GM21360 (cell line): Measurements from ENCODE around the gene TSPAN10.
"Not testable (repeated sequence)": the region's sequence is repeated elsewhere in the genome, so short reads cannot be mapped to it uniquely, and the experiment has no call there.

Experiments
- ATAC-seq: cut with Tn5 transposase; IDR thresholded peaks from one replicate; pipeline ENCODE4 v1.9.1; 2021; ENCODE audit warnings: mild to moderate bottlenecking, moderate library complexity; ENCODE audit not compliant: unreplicated experiment

TSPAN10 gene

DNA sequence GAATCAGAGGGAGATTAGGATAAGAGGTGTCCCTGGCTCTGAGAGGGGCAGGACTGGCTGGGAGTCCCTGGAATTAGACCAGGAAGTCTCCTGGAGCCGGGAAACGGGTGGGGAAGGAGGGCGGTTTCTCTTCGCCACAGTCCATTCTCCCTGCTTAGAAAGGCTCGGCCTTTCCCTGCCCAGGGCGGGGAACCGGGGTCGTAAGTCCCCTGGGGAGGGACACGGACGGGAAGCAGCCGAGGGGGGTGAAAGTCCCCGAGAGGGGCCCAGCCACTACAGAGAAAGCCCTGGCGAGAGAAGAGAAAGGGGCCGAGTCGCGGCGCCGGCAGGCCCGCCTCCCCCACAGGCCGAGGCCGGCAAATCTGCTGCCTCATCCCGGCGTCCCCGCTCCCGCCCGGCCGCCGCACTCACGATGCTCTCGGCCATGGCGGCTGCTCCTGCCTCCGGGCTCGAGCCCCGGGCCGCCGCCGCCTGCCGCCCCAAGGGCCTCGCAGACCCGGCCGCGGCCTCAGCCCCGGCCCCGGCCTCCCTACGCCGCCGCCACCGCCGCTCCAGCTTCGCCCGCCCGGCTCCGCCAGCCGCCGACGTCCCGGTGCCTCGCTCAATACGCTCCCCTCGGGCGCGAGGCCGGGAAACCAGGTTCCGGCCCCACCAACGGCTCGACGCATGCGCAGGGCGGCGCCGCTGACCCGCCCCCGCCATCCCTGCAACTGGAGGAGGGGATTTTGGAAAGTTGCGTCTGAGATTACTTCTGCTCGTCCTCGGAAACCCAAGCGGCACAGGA, at the start of gene TSPAN10, which contains the start of gene NPLOC4:
TSS of gene TSPAN10 (plus strand) at position 692 of the 784 bp plus-strand sequence. CDS start 5,217 bp downstream, outside the sequence.
TSS of gene NPLOC4 (minus strand) at position 608 of the 784 bp plus-strand sequence. CDS start at position 426, 182 bp downstream.
- peak; percentile 88 for ATAC-seq

DNA sequence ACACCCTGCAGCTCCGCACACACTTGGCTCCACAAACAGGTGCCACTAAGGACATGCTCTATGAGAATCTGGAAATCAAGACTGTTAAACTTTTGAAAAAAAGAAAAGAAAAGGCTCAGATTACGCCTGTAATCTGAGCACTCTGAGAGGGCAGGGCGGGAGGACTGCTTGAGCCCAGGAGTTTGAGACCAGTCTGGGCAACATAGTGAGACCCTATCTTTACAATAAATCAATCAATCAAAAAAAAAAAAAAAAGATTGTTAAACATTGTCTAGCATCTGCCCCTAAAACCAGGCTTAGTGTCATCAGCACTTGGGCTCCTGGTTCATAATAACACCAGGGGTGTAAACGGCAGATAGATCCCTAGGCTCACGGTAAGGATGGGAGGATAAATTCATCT, 47.4 kb upstream of the TSPAN10 start:
- ATAC-seq, result no peak

DNA sequence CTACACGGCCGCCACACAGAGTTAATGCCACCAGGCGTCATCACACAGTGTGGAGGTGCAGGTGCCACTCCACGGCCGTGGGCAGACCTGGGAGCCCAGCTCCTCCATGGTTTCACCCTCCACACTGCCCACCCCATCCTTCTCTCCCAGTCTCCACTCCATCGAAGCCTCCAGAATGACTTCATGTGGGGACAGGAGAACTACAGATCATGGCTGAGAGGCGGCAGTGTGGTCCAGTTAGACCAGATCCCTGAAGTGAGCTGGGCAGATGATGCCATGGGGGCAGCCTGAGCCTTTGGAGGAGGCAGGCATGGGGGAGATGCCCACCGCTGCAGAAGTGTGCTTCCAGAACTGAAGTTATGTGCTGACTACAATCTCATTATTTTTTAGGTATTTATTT, 46.9 kb upstream of the TSPAN10 start:
- no peak for ATAC-seq

DNA sequence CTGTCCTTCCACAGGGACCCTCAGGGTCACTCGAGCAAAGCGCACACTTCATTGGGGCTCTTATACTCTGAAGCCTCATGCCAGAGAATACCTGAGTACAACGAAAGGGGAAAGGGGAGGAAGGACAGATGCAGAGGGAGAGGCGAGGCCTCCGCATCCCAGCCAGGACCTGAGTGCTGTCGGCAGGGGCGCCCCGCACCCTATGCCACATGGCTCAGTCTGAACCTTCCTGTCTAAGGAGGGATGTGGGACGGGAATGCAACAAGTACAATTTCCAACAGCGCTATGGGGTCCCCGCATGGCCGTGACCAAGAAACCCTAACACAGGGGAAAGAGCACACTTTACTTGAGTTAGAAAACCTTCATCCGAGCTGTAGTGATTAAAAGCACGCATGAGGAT, 45.0 kb upstream of the TSPAN10 start:
- no peak for ATAC-seq

DNA sequence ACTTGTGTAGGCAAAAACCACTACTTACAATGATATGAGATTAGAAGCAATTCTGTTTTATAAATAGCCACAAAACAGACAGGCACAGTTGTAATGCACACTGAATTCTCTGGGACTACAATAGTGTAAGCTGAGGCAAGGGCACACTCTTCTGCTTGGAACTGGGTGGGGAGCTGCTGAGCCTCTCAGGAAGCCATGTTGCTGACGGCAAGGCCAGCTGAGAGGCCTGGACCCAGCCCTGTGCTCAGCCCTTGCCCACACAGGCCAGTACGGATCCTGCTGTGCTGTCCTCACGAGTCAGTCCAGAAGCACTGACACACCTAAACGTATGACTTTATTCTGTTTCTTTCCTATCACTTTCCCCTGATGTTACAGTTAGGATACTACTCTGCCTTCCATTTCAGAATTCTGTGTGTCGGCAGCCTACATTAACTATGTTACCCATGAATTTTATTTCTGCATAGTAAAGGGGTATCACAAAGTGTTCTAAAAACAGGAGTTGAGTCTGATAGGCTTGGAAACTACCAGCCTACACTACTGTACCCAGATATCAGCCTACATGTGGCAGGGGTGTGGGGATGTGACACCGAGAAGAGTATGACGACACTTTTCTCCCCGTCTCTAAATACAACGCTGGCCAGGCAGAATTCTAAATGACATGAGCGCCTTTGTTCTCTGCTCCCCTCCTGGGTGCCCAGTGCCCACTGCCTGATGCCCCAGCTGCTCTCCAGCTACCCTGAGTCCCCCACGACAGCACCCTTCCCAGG, 43.7 kb upstream of the TSPAN10 start:
- no peak for ATAC-seq

DNA sequence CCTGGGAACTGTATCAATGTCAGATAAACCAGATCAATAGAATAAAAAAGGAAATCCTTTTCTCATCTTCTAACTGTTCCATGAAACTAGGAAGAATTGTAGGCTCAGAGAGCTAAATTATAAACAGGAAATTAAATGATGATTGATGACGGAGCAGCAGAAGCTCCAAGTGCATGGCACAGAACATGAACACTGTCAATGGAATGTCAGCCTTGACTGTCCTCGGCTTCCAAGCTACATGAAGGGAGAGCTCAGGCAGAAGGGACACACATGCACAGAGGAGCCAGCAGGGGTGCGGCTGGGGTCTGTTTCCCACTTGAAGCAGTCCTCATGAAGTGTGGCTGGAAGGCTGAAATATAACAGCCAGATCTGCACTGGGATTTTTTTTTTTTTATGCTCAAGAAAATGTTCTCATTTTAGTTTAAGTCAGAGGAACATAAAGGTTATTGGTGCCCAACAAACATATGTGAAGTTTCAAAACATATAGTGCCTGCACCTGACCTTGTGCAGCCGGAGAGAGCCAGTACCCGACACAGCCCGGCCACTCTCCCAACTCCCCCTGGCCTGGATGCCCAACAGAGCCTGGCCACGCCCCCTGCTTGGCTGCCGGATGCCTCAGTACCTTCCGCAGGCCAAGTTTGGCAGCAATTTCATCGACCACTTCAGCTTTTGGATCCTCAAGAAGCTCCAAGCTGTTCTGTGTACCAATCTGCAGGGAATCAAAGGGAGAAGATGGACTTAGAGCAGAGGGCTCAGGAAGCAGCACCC, 37.1 kb upstream of the TSPAN10 start:
- ATAC-seq, result no peak

DNA sequence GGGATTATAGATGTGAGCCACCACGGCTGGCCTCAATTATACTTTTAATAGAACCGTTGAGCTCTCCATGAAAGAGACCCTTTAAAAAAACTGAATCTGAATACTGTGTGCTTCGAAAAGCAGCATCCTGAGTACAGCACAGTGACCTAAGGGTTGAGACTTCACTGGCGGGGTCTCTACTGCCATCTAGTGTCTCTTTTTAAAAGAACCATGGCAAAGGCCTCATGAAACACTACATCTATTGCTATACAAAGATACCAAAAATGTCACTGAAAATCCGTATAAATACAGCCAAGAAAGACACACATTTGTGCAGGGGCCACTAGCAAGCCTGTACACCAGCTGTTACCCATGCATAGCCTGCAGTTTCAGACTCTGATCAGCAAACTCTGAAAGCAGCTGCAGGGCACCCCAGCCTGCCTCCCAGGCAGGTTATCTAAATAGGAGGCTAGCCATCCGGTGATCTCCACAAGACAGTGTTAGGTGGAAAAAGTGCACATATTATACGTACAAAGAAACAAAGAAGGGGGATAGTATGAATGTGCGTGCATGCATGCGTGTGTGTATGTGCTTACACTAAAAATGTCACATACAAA, 35.4 kb upstream of the TSPAN10 start:
- ATAC-seq, result no peak

DNA sequence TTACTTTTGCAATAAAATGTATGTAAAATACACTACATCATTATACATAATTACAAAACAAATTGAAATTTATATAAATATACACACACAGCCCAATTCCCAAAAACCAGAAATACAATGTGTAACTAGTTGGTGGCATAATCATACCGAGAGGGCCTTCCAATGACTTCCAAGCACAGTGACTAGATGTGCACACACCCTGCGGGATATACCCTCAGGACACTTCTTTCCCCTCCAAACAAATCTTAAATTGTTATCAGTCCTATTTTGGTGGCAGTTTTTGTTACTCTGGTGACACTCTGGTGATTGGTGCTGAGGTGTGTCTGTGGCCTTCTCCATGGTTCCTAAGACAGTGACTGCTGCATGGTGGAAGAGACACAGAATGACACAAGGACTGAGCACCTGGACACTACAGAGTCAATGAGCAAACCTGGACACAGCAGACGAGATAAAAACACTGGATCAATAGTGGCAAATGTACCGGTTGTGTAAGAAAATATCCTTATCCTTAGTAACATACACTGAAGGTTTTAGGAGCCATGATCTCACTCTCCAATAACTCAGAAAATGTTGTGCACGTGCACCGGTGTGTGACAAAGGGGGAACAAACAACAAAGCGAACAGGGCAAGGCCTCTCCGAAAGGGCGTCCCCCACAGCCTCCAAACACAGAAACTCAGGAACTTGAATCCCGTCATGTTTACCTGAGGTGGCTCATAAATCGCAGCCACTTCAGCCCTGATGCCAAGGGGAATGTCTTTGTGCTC, 33.0 kb upstream of the TSPAN10 start:
- no peak for ATAC-seq

DNA sequence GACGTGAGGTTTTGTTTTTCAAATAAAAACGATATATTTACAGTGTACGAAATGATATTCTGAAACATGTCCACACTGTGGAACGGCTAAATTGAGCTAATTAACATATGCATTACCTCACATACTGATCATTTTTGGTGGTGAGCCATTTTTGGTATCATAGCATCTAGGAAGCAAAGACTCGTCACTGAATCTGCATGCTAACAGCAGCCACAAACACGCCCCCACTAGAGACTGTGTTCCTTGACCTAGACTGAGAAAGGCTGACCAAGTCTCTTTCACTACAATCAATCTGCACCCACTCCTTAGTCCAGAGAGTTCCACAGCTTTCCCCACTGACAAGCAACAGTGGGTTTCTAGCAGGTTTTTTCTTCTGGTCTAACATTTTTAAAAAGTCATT, 29.6 kb upstream of the TSPAN10 start:
- no peak for ATAC-seq

DNA sequence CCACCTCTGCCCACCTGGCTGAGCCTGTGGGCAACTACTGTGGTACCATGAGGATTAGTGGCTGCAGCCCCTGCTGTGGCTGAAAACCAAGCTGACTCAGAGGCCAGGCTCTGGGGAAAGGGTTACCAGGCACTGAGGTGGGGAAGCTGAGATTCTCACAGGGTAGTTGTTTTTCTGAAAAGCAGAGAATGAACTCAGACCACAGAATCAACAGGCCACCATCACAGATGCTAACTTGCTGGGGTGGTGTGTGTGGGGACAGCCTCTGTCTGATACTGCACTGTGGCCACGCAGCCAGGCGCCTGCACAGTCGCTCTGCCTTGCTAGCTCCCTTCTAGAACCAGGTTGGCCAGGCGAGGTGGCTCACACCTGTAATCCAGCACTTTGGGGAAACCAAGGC, 28.9 kb upstream of the TSPAN10 start:
- no peak for ATAC-seq

DNA sequence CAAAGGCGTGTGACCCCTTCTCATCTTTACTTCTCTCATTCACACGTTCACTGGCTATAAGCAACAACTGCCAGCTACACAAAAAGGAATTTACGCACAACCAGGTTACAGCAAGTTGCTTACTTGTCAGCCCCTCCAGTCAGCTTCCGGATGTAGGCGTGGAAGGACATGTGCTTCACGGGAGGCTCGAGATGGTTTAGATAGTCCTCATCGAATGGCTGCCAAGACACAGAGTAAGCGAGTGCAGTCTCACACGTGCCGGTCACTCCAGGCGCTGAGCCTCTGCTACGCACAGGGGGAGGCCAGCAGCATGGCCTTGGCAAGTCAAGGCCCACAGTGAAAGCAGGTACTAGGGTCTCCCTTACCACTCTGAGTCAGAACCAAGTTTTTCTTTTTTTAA, 28.4 kb upstream of the TSPAN10 start:
- ATAC-seq, result no peak

DNA sequence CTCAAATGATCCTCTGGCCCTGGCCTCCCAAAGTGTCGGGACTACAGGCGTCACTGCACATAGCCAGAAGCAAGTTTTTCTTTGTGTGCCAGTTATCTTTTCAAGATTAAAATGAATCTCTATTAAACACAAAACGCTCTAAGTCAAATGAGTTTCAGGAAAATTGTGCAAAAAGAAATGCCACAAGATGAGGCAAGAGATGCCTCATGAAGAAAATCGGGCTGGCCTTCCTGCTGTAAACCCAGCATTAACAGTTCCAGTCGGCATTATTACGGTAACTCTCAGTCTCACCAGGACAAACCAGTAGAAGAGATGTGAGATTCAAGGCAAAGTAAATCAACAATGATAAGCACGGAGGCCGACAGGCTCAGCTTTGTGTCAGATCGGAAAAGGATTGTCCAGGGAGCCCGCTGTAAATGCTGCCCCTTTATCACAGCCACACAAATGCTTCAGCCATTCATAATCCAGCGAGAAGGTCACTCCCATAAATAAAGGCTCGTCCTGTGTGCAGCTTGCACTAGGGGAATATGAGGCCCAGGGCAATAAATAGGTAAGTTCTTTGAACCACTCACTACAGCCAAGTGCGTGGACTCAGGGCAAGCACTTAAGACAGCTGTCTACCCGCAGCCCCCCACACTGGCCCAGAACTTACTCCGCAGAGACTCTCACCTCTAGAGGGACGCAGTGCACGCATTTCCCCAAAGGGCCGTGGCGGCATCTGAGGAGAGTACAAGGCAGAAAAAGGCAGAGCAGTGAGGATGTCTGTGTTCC, 27.3 kb upstream of the TSPAN10 start:
- no peak for ATAC-seq

DNA sequence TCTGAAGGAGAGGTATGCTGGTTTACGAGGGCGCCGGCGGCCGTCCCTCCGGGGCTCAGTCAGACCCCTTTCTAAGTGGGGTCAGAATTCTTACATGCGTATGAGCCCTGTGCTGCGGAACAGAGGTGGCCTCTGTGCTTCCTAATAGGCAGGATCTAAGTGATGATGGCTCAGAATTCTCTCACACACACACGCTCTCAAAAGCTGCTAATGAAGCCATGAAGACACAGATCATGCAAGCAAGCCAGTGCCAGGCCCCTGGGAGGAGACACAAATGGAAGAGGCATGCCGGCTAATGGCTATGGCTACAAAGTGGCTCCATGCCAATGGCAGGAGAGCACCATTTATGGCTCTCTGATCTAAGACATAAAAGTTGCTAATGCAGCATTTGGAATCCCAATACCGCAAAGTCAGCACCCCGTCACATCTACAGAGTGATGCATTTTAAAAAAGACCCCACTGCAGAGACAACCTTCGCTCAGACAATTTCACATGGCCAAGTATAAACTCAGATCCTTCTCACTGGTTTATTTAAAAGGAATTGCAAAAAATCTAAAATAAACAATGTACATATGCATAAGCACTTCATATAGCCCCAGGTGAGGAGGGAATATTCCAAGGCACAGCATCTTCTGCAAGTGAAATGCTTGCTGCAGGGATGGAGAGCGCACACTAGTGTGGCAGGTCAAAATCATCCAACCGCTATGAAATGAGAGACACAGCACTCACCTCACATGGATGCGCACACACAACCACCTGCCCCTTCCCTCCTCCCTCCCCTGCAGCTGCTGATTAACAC, 24.6 kb upstream of the TSPAN10 start:
- ATAC-seq, result no peak

DNA sequence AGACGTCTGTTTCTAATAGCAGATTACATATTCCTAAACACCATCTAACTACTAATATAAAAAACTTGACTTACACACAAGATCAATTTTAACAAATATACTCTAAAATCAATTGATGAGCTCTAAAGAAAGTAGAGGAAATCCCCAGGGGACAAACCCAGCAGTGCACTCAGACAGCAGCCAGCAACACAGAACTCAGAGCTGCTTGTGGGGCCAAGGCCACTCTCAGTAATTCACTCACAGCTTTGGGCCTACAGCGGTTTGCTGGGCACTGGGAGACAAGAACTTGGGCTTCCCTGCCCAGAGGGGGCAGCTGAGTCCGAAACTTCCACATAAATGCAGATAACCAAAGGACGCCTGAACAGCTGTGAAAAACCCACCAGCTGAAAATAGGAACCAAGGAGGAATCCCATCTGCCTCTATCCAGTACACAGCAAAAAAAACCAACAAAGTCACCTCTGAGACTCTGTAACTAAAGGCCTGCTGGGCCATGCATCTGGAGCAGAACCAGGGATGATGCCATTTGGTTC, 21.5 kb upstream of the TSPAN10 start:
- ATAC-seq, result no peak

DNA sequence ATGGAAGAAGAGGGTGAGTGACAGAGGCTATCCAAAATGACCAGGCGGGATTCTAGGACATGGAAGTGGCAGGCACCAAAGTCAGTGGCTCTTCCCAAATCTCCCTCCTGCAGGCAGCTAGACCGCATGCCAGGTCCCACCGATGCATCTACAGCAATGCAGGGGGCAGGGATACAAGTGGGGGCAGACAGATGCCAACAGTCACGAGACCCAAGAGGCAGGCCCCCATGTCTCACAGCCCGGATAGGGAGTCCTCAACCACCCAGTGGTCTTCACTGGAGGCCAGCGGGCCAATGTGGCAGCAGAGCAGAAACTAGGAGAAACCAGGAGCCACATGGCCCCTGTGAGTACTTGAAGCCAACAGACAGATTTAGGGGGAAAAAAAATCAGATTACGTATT, 20.1 kb upstream of the TSPAN10 start:
- no peak for ATAC-seq

DNA sequence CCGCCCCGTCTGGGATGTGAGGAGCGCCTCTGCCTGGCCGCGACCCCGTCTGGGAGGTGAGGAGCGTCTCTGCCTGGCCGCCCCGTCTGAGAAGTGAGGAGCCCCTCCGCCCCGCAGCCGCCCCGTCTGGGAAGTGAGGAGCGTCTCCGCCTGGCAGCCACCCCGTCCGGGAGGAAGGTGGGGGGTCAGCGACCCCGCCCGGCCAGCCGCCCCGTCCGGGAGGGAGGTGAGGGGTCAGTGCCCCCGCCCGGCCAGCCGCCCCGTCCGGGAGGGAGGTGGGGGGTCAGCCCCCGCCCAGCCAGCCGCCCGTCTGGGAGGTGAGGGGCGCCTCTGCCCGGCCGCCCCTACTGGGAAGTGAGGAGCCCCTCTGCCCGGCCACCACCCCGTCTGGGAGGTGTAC, 18.7 kb upstream of the TSPAN10 start:
- not testable (repeated sequence) for ATAC-seq

DNA sequence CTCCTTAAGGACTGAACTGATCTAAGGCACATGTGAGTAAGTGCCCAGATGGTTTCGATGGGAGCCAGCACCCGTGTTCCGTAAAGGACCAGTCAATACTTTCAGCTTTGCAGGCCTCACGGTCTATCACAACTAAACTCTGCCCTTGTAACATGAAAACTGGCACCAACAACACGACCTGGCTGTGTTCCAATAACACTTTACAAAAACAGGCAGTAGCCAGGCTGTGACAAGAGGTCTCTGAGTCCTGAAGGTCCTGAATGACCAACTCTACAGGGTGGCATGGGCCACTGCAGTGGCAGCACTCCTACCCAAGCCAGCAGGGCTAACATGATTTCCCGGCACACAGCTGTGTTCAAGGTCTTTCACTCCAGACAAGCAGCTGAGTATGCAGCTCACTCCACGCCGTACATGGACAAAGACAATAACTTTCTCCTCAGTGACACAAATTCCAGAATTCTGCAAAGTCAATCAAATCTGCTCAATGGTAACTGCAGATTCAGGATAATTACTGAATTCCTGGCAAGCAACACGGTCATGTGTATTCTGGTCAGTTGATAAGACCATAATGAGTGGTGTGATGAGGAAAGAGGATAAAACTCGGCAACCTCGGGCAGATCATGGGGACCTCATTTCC, 15.4 kb upstream of the TSPAN10 start:
- ATAC-seq, result no peak

DNA sequence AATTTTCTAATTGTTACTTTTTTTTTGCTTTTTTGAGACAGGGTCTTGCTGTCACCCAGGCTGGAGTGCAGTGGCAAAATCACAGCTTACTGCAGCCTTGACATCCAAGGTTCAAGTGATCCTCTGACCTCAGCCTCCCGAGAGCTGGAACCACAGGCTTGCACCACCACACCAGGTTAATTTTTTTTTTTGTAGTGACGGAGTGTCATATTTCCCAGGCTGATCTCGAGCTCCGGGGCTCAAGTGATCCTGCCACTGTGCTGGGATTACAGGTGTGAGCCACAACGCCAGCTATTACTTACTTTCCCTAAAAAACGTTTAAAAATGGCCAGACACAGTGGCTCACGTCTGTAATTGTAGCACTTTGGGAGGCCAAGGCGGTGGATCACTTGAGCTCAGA, 6.7 kb upstream of the TSPAN10 start:
- no peak for ATAC-seq
